HL-60 (cell line): ENCODE measurements around the gene MYH14.

Experiments used
- DNase-seq, 2 experiments: peaks; one replicate each; pipeline ENCODE4 v3.0.0-alpha.2; 2010 to 2020; ENCODE audit warnings: low read depth in 1 of 2, low spot score in 1 of 2
- H3K27ac ChIP-seq: fragments of 250-450 bp; sonication (Bioruptor Pico); replicated peaks from 2 replicates; pipeline ENCODE4 v1.5.1; 2020; ENCODE audit warnings: mild to moderate bottlenecking, moderate library complexity
- H3K27me3 ChIP-seq: fragments of 250-450 bp; sonication (Bioruptor Pico); 2 replicates; pipeline ENCODE4 v1.5.1; 2021; ENCODE audit warnings: mild to moderate bottlenecking, moderate library complexity; ENCODE audit not compliant: insufficient read depth, poor library complexity, severe bottlenecking
- H3K4me3 ChIP-seq: replicated peaks from 2 replicates; pipeline ENCODE4 v1.5.1; 2011; ENCODE audit warnings: mild to moderate bottlenecking, control low read depth, low read length; ENCODE audit not compliant: insufficient read depth
- GABPA ChIP-seq: IDR thresholded peaks from 2 replicates; pipeline ENCODE4 v1.6.1; 2012; ENCODE audit warnings: low read depth
- POLR2AphosphoS5 ChIP-seq: IDR thresholded peaks from 2 replicates; pipeline ENCODE4 v1.6.1; 2012; ENCODE audit warnings: low read depth
- SPI1 ChIP-seq: IDR thresholded peaks from 2 replicates; pipeline ENCODE4 v1.6.1; 2012; ENCODE audit warnings: low read depth, mild to moderate bottlenecking, borderline replicate concordance
- TF ChIP-seq, protein P1 (sequence below): IDR thresholded peaks from 2 replicates; pipeline ENCODE4 v1.6.1; 2012; ENCODE audit warnings: low read depth; ENCODE audit not compliant: insufficient replicate concordance
- TF ChIP-seq, protein P2 (sequence below): IDR thresholded peaks from one replicate; pipeline ENCODE4 v1.5.1; 2011; ENCODE audit warnings: low read length, control low read depth, inconsistent platforms; ENCODE audit not compliant: insufficient read depth

MYH14 gene

DNA sequence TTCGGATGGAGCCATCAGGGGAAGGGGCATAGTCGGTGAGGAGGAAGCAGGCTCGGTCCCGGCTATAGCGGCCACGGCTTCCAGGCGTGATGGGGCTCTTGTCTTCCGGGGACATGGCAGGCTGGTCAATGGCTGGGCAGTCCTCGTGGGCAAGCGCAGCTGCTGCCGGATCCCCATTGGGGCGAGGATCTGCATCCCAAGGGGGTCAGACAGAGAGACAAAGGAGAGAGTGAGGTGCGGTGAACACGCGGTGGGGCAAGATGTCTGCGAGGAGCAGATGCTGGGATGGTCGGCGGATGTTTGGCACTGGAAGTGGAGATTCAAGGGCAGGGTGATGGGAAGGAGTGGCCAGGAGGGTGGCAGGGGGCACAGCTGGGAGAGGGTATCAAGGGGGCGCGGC is 117.2 kb downstream of the MYH14 start:
- Histone ChIP-seq H3K27ac (no peak overlapping the region), H3K4me3 (no peak overlapping the region), H3K27me3 (peaks cover 2% of the 10 kb centered on the region)
- no peak for DNase-seq
- TF ChIP-seq GABPA (no peak), POLR2AphosphoS5 (no peak), SPI1 (no peak)
- TF ChIP-seq, protein P1, sequence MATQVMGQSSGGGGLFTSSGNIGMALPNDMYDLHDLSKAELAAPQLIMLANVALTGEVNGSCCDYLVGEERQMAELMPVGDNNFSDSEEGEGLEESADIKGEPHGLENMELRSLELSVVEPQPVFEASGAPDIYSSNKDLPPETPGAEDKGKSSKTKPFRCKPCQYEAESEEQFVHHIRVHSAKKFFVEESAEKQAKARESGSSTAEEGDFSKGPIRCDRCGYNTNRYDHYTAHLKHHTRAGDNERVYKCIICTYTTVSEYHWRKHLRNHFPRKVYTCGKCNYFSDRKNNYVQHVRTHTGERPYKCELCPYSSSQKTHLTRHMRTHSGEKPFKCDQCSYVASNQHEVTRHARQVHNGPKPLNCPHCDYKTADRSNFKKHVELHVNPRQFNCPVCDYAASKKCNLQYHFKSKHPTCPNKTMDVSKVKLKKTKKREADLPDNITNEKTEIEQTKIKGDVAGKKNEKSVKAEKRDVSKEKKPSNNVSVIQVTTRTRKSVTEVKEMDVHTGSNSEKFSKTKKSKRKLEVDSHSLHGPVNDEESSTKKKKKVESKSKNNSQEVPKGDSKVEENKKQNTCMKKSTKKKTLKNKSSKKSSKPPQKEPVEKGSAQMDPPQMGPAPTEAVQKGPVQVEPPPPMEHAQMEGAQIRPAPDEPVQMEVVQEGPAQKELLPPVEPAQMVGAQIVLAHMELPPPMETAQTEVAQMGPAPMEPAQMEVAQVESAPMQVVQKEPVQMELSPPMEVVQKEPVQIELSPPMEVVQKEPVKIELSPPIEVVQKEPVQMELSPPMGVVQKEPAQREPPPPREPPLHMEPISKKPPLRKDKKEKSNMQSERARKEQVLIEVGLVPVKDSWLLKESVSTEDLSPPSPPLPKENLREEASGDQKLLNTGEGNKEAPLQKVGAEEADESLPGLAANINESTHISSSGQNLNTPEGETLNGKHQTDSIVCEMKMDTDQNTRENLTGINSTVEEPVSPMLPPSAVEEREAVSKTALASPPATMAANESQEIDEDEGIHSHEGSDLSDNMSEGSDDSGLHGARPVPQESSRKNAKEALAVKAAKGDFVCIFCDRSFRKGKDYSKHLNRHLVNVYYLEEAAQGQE, result no peak
- TF ChIP-seq, protein P2, sequence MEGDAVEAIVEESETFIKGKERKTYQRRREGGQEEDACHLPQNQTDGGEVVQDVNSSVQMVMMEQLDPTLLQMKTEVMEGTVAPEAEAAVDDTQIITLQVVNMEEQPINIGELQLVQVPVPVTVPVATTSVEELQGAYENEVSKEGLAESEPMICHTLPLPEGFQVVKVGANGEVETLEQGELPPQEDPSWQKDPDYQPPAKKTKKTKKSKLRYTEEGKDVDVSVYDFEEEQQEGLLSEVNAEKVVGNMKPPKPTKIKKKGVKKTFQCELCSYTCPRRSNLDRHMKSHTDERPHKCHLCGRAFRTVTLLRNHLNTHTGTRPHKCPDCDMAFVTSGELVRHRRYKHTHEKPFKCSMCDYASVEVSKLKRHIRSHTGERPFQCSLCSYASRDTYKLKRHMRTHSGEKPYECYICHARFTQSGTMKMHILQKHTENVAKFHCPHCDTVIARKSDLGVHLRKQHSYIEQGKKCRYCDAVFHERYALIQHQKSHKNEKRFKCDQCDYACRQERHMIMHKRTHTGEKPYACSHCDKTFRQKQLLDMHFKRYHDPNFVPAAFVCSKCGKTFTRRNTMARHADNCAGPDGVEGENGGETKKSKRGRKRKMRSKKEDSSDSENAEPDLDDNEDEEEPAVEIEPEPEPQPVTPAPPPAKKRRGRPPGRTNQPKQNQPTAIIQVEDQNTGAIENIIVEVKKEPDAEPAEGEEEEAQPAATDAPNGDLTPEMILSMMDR, result no peak

DNA sequence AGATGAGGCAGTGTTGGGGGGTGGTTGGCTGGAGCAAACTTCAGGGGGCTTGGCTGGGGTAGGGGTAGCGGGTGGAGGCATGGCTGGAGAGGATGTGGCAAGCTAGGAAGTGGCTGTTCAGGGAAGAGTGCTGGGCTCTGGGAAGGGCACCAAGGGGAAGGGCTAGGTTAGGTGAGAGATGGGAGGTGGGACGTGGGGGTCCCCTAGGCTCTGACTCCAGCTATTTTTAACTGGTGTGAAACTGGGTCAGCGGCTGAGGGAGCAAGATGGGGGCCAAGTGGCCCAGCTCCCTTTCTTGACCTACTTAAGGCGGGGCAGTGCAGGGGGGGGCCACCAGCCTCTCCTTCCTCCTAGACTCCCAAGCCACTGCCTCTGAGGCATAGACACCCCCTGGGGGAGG is 118.4 kb downstream of the MYH14 start:
- DNase-seq, result no peak
- no peak overlapping the region for H3K27ac ChIP-seq
- no peak for TF ChIP-seq SPI1
- TF ChIP-seq, protein P1, result no peak
- H3K27me3 ChIP-seq, result peaks cover 12% of the 10 kb centered on the region
- no peak overlapping the region for H3K4me3 ChIP-seq

DNA sequence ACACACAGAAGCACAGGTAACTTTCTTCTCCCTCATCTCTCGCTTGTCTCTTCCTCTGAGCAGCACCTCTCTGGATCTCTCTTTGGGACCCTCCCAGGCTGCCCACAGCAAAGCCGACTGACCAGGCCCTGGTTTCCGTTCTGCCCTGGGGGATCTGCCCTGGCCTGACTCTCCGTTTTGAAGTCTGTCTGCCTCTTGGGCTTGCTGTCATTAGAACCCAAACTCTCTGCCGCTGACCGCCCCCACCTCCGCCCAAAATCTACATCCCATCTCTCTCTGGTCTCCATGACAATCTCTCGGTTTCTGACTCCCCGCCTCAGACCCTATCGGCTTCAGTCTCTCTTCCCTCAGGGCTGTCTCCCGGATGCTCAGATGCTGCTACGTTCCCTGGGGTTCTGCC is 118.8 kb downstream of the MYH14 start:
- DNase-seq, result no peak
- no peak for TF ChIP-seq GABPA
- TF ChIP-seq SPI1, result no peak
- no peak for TF ChIP-seq POLR2AphosphoS5
- TF ChIP-seq, protein P1, result no peak
- TF ChIP-seq, protein P2, result no peak
- Histone ChIP-seq H3K4me3 (no peak overlapping the region), H3K27me3 (peaks cover 16% of the 10 kb centered on the region), H3K27ac (no peak overlapping the region)
